GM18505 (cell line): ENCODE data around the gene ATP2C2.

Experiments used
- ATAC-seq: cut with Tn5 transposase; IDR thresholded peaks from one replicate; pipeline ENCODE4 v1.9.1; 2021; ENCODE audit not compliant: unreplicated experiment
- POLR2A ChIP-seq: IDR thresholded peaks from 4 replicates; pipeline ENCODE4 v1.6.1; 2011; ENCODE audit warnings: borderline replicate concordance; ENCODE audit not compliant: insufficient read depth, insufficient read length; ENCODE audit errors: extremely low read depth

Gene ATP2C2

DNA sequence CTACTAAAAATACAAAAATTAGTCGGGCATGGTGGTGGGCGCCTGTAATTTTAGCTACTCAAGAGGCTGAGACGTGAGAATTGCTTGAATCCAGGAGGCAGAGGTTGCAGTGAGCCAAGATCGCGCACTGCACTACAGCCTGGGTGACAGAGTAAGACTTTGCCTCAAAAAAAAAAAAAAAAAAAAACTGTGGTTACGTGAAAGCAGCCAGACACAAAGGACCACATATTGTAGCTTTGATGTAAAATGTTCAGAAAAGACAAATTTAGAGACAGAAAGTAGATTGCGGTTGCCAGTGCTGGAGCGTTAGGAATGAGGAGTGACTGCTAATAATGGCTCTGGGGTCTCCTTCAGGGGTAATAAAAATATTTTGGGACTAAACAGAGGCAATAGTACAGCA lies 140.2 kb downstream of the ATP2C2 start:
- no peak for ATAC-seq
- TF ChIP-seq POLR2A, result no peak

- TF ChIP-seq POLR2A, result no peak
- ATAC-seq, result no peak
Measured at GRCh38 chr16:84509032-84509950, 141.0 kb downstream of the ATP2C2 start.

GRCh38 chr16:84511180-84511800 lies 143.0 kb downstream of the ATP2C2 start:
- no peak for TF ChIP-seq POLR2A
- no peak for ATAC-seq

- no peak for ATAC-seq
- TF ChIP-seq POLR2A, result no peak
Measured at GRCh38 chr16:84511831-84512230, 143.5 kb downstream of the ATP2C2 start.

GRCh38 chr16:84513123-84513522 lies 144.8 kb downstream of the ATP2C2 start:
- no peak for ATAC-seq
- TF ChIP-seq POLR2A, result no peak

GRCh38 chr16:84513666-84514065 lies 145.3 kb downstream of the ATP2C2 start:
- no peak for ATAC-seq
- TF ChIP-seq POLR2A, result no peak
